WI38 (cell line): ENCODE data around the gene STRBP.
A peak's percentile ranks its signal among the peaks of the same experiment; 100 is the strongest.

Experiments used
- H3K4me3 ChIP-seq: 2 replicates; pipeline ENCODE4 v1.5.1; 2011; ENCODE audit warnings: low read depth, mild to moderate bottlenecking, control low read depth, low read length
- TF ChIP-seq, protein P1 (sequence below): IDR thresholded peaks from 2 replicates; pipeline ENCODE4 v1.5.1; 2012; ENCODE audit warnings: low read depth, mild to moderate bottlenecking, control low read depth, low read length

The STRBP gene

DNA sequence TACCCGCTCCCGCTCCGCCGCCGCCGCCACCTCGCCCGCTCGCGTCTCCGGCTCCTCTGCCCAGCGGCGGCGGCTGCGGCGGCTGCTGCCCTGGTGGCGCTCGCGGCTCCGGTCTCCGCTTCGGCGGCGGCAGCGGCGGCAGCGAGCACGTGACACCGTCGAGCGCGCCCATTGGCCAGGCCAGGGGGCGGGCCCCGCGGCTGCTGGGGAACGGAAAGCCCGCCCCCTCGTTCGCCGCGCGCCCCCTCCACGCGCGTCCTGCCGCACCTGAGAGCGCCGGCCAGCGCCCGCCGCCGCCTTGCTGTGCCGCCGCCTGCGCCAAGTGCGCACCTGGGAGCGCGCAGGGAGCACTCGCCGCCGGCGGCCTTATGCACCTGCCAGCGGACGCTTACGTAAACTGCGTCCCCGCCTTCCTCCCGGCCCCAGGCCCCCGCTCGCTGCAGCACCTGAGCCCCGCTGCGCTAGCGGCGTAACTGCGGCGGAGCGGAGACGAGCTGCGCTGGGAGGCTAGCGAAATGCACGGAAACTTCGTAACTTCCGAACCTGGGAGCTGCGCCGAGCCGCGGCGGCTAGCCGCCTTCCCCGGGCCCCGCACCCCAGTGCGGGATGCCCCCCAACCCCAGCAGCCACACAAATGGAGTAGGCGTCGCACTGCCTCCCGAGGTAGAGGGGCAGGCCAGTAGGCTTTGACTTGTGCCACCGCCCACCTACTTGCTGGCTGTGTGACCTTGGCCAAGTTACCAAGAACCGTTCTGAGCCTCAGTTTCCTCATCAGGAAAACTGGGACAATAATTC, at the start of gene STRBP:
STRBP (minus strand) TSS at position 122 of the 795 bp plus-strand sequence. CDS start 84,452 bp downstream, outside the sequence.
- TF ChIP-seq, protein P1, sequence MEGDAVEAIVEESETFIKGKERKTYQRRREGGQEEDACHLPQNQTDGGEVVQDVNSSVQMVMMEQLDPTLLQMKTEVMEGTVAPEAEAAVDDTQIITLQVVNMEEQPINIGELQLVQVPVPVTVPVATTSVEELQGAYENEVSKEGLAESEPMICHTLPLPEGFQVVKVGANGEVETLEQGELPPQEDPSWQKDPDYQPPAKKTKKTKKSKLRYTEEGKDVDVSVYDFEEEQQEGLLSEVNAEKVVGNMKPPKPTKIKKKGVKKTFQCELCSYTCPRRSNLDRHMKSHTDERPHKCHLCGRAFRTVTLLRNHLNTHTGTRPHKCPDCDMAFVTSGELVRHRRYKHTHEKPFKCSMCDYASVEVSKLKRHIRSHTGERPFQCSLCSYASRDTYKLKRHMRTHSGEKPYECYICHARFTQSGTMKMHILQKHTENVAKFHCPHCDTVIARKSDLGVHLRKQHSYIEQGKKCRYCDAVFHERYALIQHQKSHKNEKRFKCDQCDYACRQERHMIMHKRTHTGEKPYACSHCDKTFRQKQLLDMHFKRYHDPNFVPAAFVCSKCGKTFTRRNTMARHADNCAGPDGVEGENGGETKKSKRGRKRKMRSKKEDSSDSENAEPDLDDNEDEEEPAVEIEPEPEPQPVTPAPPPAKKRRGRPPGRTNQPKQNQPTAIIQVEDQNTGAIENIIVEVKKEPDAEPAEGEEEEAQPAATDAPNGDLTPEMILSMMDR: no peak
- peak within 1 kb of the TSS; percentile 77 for H3K4me3 ChIP-seq

DNA sequence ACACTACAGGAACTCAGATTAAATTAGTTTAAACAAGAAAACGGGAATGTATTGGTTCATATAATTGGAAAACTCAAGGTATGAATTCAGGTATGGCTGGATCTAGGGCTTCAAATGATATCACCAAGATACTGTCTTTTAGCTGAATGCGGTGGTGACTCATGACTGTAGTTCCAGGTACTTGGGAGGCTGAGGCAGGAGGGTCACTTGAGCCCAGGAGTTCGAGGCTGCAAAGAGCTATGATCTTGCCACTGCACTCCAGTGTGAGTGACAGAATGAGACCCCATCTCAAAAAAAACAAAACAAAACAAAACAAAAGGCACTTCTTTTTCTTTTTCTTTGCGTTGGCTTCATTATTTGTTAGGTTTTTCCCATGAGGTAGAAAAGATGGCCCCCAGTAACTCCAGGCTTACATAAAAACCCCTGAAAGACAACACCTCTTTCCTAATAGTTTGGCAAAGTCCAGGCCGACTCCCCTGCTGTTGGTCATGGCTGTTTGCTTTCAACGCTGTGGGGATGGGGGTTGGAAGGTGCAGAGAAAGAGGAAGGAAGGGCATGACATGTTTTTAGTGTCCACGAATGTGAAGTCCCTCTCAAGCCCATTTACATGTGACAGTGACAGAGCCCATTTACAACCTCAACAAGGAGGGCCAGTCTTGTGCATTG, 47.8 kb upstream of the STRBP start:
- no peak overlapping the region for H3K4me3 ChIP-seq
- TF ChIP-seq, protein P1: no peak

DNA sequence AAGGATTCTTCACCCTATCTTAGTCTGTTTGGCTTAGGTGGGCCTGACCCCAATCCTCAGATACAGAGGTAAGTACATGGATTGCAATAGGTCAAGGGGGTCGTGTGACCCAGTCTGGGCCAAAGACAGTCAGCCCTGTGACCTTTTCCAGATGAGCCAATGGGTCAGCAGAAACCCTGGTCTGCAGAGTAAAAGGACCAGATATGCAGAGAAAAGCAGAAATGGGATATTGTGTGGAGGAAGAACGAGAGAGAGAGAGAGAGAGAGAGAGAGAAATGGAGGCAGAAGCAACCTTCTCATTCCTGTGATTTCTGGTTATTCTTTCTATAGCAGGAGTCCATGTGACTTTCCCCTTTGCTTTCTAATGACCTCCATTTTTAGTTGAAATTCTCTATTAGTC, 47.2 kb upstream of the STRBP start:
- H3K4me3 ChIP-seq: no peak overlapping the region

DNA sequence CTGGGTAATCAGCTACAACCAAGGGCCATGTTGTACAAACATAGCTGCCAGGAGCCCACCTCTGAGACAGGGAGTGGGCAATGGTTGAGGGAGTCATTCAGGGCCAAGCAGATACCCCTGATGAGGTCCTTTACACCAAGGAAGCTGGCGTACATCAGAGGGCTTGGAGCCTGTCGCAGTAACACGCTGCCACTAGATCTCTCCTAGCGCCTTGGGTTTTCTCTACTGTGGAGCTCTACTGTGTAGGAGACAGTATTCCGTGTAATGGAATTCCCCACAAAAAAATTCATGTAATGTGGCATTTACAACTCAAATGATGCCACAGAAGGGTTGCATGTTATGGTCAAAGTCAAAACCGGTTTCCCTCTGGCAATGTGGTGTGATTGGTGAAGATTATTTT, 46.2 kb upstream of the STRBP start:
- TF ChIP-seq, protein P1: no peak
- H3K4me3 ChIP-seq: no peak overlapping the region

More for the DNA sequence above, 47.2 kb upstream of the STRBP start:
- TF ChIP-seq, protein P1: no peak

DNA sequence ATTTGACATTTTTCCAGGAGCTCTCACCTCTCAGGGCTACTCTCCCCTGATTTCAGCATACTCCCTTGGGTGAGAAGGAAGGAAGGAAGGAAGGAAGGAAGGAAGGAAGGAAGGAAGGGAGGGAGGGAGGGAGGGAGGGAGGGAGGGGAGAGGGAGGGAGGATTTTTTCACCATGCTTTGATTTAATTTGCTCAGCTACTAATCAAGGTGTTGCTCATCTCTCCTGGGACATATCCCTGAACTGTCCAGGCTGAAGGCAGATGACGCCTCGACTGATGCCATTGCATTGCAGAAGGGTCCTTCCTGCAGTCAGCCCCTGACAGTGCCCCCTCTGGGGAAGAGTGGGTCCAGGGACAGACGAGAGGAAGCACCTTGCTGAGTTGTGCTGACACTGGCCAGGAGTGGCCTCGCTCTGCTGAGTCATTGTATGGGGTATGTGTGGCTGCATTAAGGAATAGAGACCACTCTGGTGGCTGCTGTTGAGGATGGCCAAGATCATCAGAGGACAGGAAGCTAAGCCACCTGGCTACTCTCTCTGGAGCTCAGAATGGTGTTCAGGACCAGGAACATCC, 44.0 kb upstream of the STRBP start:
- TF ChIP-seq, protein P1: no peak
- H3K4me3 ChIP-seq: no peak overlapping the region

DNA sequence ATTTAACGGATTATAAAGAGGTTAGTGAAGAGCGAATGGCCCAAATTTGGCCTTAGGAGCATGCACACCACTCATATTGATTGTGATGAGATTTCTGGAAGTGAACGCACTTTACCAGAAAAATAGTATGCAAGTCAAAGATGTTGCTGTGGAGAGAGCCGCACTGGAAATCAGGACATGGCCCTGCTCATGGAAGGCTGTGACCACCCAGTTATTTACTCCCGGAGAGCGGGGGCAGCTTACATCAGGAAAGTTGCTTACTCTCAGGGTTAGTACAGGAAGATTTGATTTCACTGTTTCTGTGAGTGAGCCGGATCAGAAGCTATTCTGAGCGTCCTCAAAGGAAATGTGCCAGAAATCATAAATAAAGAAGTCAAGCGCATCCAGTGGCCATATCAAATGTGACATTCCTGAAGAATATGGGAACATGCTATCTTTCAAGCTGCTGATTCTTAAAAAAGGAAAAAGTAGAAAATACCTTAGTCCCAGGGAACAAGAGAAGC, 42.9 kb upstream of the STRBP start:
- TF ChIP-seq, protein P1: no peak
- H3K4me3 ChIP-seq: no peak overlapping the region
